GM19099 (cell line): ENCODE results near the gene XPO1.

ENCODE experiments used
- POLR2A ChIP-seq: IDR thresholded peaks from 3 replicates; pipeline ENCODE4 v1.6.1; 2011; ENCODE audit warnings: low read depth; ENCODE audit not compliant: insufficient read length; ENCODE audit errors: extremely low read depth

Gene XPO1

GRCh38 chr2:61537277-61537949 is 743 bp downstream of the XPO1 start:
- TF ChIP-seq POLR2A: peak; percentile 6

GRCh38 chr2:61536572-61537276 is 1.4 kb downstream of the XPO1 start:
- TF ChIP-seq POLR2A: peak; percentile 79

- TF ChIP-seq POLR2A: no peak
Observed at GRCh38 chr2:61536180-61536571, 2.0 kb downstream of the XPO1 start.

GRCh38 chr2:61535449-61535848 is 2.7 kb downstream of the XPO1 start:
- TF ChIP-seq POLR2A: no peak

- no peak for TF ChIP-seq POLR2A
Observed at GRCh38 chr2:61534926-61535325, 3.2 kb downstream of the XPO1 start.

GRCh38 chr2:61530749-61531148 is 7.4 kb downstream of the XPO1 start:
- no peak for TF ChIP-seq POLR2A

GRCh38 chr2:61529944-61530735 is 8.0 kb downstream of the XPO1 start:
- TF ChIP-seq POLR2A: no peak

GRCh38 chr2:61520261-61520660 is 17.9 kb downstream of the XPO1 start:
- no peak for TF ChIP-seq POLR2A

GRCh38 chr2:61512768-61513398 is 25.3 kb downstream of the XPO1 start:
- no peak for TF ChIP-seq POLR2A

GRCh38 chr2:61510674-61511671 is 27.2 kb downstream of the XPO1 start:
- TF ChIP-seq POLR2A: no peak

GRCh38 chr2:61504949-61505348 is 33.2 kb downstream of the XPO1 start:
- TF ChIP-seq POLR2A: no peak

GRCh38 chr2:61499060-61499459 is 39.1 kb downstream of the XPO1 start:
- TF ChIP-seq POLR2A: no peak

GRCh38 chr2:61493523-61493942 is 44.6 kb downstream of the XPO1 start:
- TF ChIP-seq POLR2A: peak; percentile 17

- no peak for TF ChIP-seq POLR2A
Observed at GRCh38 chr2:61492476-61492875, 45.7 kb downstream of the XPO1 start.

GRCh38 chr2:61485281-61485680 is 52.9 kb downstream of the XPO1 start:
- TF ChIP-seq POLR2A: no peak

- TF ChIP-seq POLR2A: no peak
Observed at GRCh38 chr2:61478086-61478485, 60.1 kb downstream of the XPO1 start.
